Measurements from ENCODE around the gene UBTF. TPM values are rescaled to one million over a fixed set of nuclear protein-coding genes. Genes with fewer than 3 reads are reported as not detected.

The UBTF gene
- total RNA-seq, 1 donor from 2014 or later, result 23.7 TPM

DNA sequence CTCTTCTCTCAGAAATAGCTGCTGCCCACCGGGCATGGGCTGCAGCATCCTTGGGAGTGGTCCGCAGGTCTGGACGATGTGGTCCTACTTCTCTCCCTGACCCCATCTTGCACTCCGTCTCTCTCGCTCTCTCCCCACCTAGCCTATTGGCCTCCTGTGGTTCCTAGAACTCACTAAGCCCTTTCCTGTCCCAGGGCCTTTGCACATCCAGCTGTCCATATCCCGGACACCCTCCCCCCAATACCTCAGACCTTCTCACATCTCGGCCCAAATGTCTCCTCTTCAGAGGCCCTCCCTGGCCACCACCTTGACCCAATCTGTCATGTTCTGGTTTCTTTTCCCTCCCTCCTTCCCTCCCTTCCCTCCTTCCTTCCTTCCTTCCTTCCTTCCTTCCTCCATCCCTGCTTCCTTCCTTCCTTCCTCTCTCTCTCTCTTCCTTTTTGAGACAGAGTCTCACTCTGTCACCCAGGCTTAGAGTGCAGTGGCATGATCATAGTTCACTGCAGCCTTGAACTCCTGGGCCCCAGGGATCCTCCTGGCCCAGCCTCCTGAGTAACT is 43.9 kb upstream of the UBTF start:
- H3K9me3 Mint-ChIP-seq, result no peaks in the 10 kb centered on the region
- no peak overlapping the region for H3K27ac Mint-ChIP-seq
- no peaks in the 10 kb centered on the region for H3F3A ChIP-seq (ENCODE audit: low read depth)

DNA sequence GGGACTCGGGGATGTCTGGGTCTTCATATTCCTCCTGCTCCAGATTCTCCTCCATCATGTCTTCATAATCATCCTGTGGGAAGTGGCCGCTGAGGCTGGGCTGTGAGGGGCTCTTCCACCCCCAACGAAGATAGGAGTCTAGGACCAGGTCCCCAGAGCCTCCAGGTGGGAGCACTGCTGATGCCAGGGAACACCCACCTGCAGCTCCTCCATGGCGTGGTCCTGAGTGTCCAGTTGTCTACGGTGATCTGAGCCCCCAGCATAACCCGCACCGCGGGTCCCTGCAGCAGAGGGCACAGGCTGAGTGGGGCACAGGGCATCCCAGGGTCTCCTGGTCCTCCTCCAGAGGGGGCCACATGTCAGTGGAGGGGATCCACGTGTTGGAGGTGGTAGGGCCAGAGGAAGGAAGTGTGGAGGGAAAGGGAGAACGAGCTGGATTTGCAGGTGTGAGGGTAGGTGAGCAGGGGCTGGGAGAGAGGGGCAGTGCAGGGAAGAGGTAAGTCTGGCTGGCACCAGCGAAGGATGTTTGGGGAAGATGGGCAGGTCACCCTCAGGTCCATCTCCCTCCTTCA is 43.3 kb upstream of the UBTF start:
- H3K27ac ChIP-seq, result no peak overlapping the region
- no peak for DNase-seq (ENCODE audit: low spot score)
- H3K4me1 Mint-ChIP-seq, result no peaks in the 10 kb centered on the region
- H2AFZ ChIP-seq (replicated peaks), result no peak overlapping the region
- H4K20me1 ChIP-seq (ENCODE audit: low read depth), result no peaks in the 10 kb centered on the region
- H3K9ac ChIP-seq, result no peak overlapping the region
- no peaks in the 10 kb centered on the region for H3F3A ChIP-seq (ENCODE audit: low read depth)
- no peaks in the 10 kb centered on the region for H3K9me3 Mint-ChIP-seq
- H3K27ac Mint-ChIP-seq, result no peak overlapping the region
- no peak overlapping the region for H3K4me2 ChIP-seq
- no peak overlapping the region for H3K4me3 Mint-ChIP-seq
- H3K36me3 ChIP-seq, result no peaks in the 10 kb centered on the region
- no peaks in the 10 kb centered on the region for H3K36me3 Mint-ChIP-seq
- H3K27me3 Mint-ChIP-seq (ENCODE audit: insufficient read depth, low read depth), result peaks cover 11% of the 10 kb centered on the region
- no peaks in the 10 kb centered on the region for H3K4me1 ChIP-seq
- H3K27me3 ChIP-seq, result no peaks in the 10 kb centered on the region
- no peaks in the 10 kb centered on the region for H3K79me2 ChIP-seq (ENCODE audit: low read depth)
- no peak overlapping the region for H3K4me3 ChIP-seq
- TF ChIP-seq EZH2phosphoT487 (IDR thresholded peaks at IDR 0.05) (no peak), EZH2 (IDR thresholded peaks at IDR 0.05) (no peak)
- TF ChIP-seq, protein P1, sequence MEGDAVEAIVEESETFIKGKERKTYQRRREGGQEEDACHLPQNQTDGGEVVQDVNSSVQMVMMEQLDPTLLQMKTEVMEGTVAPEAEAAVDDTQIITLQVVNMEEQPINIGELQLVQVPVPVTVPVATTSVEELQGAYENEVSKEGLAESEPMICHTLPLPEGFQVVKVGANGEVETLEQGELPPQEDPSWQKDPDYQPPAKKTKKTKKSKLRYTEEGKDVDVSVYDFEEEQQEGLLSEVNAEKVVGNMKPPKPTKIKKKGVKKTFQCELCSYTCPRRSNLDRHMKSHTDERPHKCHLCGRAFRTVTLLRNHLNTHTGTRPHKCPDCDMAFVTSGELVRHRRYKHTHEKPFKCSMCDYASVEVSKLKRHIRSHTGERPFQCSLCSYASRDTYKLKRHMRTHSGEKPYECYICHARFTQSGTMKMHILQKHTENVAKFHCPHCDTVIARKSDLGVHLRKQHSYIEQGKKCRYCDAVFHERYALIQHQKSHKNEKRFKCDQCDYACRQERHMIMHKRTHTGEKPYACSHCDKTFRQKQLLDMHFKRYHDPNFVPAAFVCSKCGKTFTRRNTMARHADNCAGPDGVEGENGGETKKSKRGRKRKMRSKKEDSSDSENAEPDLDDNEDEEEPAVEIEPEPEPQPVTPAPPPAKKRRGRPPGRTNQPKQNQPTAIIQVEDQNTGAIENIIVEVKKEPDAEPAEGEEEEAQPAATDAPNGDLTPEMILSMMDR (IDR thresholded peaks at IDR 0.05), result no peak
- no peaks in the 10 kb centered on the region for H3K9me3 ChIP-seq (ENCODE audit: low read depth)

More for the DNA sequence above, 43.9 kb upstream of the UBTF start:
- H3K27me3 Mint-ChIP-seq (ENCODE audit: insufficient read depth, low read depth), result peaks cover 11% of the 10 kb centered on the region
- H3K4me1 Mint-ChIP-seq, result peaks cover 1% of the 10 kb centered on the region
- Histone ChIP-seq H3K4me3 (no peak overlapping the region), H3K4me2 (no peak overlapping the region), H2AFZ (replicated peaks) (no peak overlapping the region), H4K20me1 (ENCODE audit: low read depth) (no peaks in the 10 kb centered on the region), H3K36me3 (no peaks in the 10 kb centered on the region), H3K4me1 (peaks cover 1% of the 10 kb centered on the region), H3K27me3 (no peaks in the 10 kb centered on the region), H3K27ac (no peak overlapping the region), H3K79me2 (ENCODE audit: low read depth) (no peaks in the 10 kb centered on the region), H3K9ac (no peak overlapping the region), H3K9me3 (ENCODE audit: low read depth) (no peaks in the 10 kb centered on the region)
- no peak overlapping the region for H3K4me3 Mint-ChIP-seq
- TF ChIP-seq EZH2 (IDR thresholded peaks at IDR 0.05) (no peak), EZH2phosphoT487 (IDR thresholded peaks at IDR 0.05) (no peak)
- TF ChIP-seq, protein P1 (IDR thresholded peaks at IDR 0.05), result no peak
- H3K36me3 Mint-ChIP-seq, result no peaks in the 10 kb centered on the region
- DNase-seq (ENCODE audit: low spot score), result no peak

GRCh38 chr17:44260296-44260695 is 40.8 kb upstream of the UBTF start:
- H3K4me3 Mint-ChIP-seq, result no peak overlapping the region
- no peaks in the 10 kb centered on the region for H3K9me3 Mint-ChIP-seq
- Histone ChIP-seq H3K9me3 (ENCODE audit: low read depth) (no peaks in the 10 kb centered on the region), H3F3A (ENCODE audit: low read depth) (no peaks in the 10 kb centered on the region), H3K4me1 (no peaks in the 10 kb centered on the region), H3K4me2 (no peak overlapping the region), H3K4me3 (no peak overlapping the region), H4K20me1 (ENCODE audit: low read depth) (no peaks in the 10 kb centered on the region), H2AFZ (replicated peaks) (no peak overlapping the region), H3K27me3 (no peaks in the 10 kb centered on the region), H3K36me3 (no peaks in the 10 kb centered on the region), H3K27ac (no peak overlapping the region), H3K79me2 (ENCODE audit: low read depth) (no peaks in the 10 kb centered on the region), H3K9ac (no peak overlapping the region)
- H3K27ac Mint-ChIP-seq, result no peak overlapping the region
- H3K4me1 Mint-ChIP-seq, result no peaks in the 10 kb centered on the region
- H3K36me3 Mint-ChIP-seq, result no peaks in the 10 kb centered on the region
- no peak for TF ChIP-seq EZH2phosphoT487 (IDR thresholded peaks at IDR 0.05)
- TF ChIP-seq, protein P1 (IDR thresholded peaks at IDR 0.05), result no peak
- no peak for TF ChIP-seq EZH2 (IDR thresholded peaks at IDR 0.05)
- no peak for DNase-seq (ENCODE audit: low spot score)
- H3K27me3 Mint-ChIP-seq (ENCODE audit: insufficient read depth, low read depth), result peaks cover 19% of the 10 kb centered on the region

All from neural progenitor cell (in vitro differentiated cells).